Measurements from ENCODE around the gene USP36.

The USP36 gene

GRCh38 chr17:78820841-78821240, 19.8 kb downstream of the USP36 start:
- no peak overlapping the region for H3K27ac ChIP-seq (ENCODE audit: low read length)
- no peaks in the 10 kb centered on the region for H3K27me3 ChIP-seq (ENCODE audit: low read depth, low read length)
- H3K9me3 ChIP-seq (ENCODE audit: control insufficient read depth in 1 of 2, low read length in 2 of 2), result no peaks in the 10 kb centered on the region
- no peaks in the 10 kb centered on the region for H3K4me1 ChIP-seq (ENCODE audit: control insufficient read depth in 1 of 2, insufficient read depth in 2 of 2, low read length in 2 of 2)
- no peak overlapping the region for H3K4me3 ChIP-seq (ENCODE audit: low read depth in 1 of 2, low read length in 2 of 2)
- H3K36me3 ChIP-seq (ENCODE audit: control insufficient read depth in 1 of 2, insufficient read depth in 2 of 2, low read length in 2 of 2), result peaks cover 72 to 89% of the 10 kb centered on the region in 2 donors

- Histone ChIP-seq H3K4me1 (ENCODE audit: control insufficient read depth in 1 of 2, insufficient read depth in 2 of 2, low read length in 2 of 2) (no peaks in the 10 kb centered on the region), H3K27ac (ENCODE audit: low read length) (no peak overlapping the region), H3K4me3 (ENCODE audit: low read depth in 1 of 2, low read length in 2 of 2) (no peak overlapping the region), H3K9me3 (ENCODE audit: control insufficient read depth in 1 of 2, low read length in 2 of 2) (no peaks in the 10 kb centered on the region), H3K27me3 (ENCODE audit: low read depth, low read length) (no peaks in the 10 kb centered on the region), H3K36me3 (ENCODE audit: control insufficient read depth in 1 of 2, insufficient read depth in 2 of 2, low read length in 2 of 2) (peaks cover 69 to 90% of the 10 kb centered on the region in 2 donors)
Measured at GRCh38 chr17:78819806-78820792, 20.5 kb downstream of the USP36 start.

GRCh38 chr17:78819402-78819801, 21.2 kb downstream of the USP36 start:
- H3K27me3 ChIP-seq (ENCODE audit: low read depth, low read length), result no peaks in the 10 kb centered on the region
- no peaks in the 10 kb centered on the region for H3K4me1 ChIP-seq (ENCODE audit: control insufficient read depth in 1 of 2, insufficient read depth in 2 of 2, low read length in 2 of 2)
- no peak overlapping the region for H3K27ac ChIP-seq (ENCODE audit: low read length)
- peaks cover 62 to 88% of the 10 kb centered on the region in 2 donors for H3K36me3 ChIP-seq (ENCODE audit: control insufficient read depth in 1 of 2, insufficient read depth in 2 of 2, low read length in 2 of 2)
- H3K9me3 ChIP-seq (ENCODE audit: control insufficient read depth in 1 of 2, low read length in 2 of 2), result no peaks in the 10 kb centered on the region
- no peak overlapping the region for H3K4me3 ChIP-seq (ENCODE audit: low read depth in 1 of 2, low read length in 2 of 2)

GRCh38 chr17:78818932-78819331, 21.7 kb downstream of the USP36 start:
- Histone ChIP-seq H3K27ac (ENCODE audit: low read length) (no peak overlapping the region), H3K4me1 (ENCODE audit: control insufficient read depth in 1 of 2, insufficient read depth in 2 of 2, low read length in 2 of 2) (no peaks in the 10 kb centered on the region), H3K4me3 (ENCODE audit: low read depth in 1 of 2, low read length in 2 of 2) (no peak overlapping the region), H3K9me3 (ENCODE audit: control insufficient read depth in 1 of 2, low read length in 2 of 2) (no peaks in the 10 kb centered on the region), H3K36me3 (ENCODE audit: control insufficient read depth in 1 of 2, insufficient read depth in 2 of 2, low read length in 2 of 2) (peaks cover 62 to 88% of the 10 kb centered on the region in 2 donors), H3K27me3 (ENCODE audit: low read depth, low read length) (no peaks in the 10 kb centered on the region)

GRCh38 chr17:78818152-78818846, 22.3 kb downstream of the USP36 start:
- Histone ChIP-seq H3K9me3 (ENCODE audit: control insufficient read depth in 1 of 2, low read length in 2 of 2) (no peaks in the 10 kb centered on the region), H3K27ac (ENCODE audit: low read length) (no peak overlapping the region), H3K4me3 (ENCODE audit: low read depth in 1 of 2, low read length in 2 of 2) (no peak overlapping the region), H3K27me3 (ENCODE audit: low read depth, low read length) (no peaks in the 10 kb centered on the region), H3K4me1 (ENCODE audit: control insufficient read depth in 1 of 2, insufficient read depth in 2 of 2, low read length in 2 of 2) (no peaks in the 10 kb centered on the region), H3K36me3 (ENCODE audit: control insufficient read depth in 1 of 2, insufficient read depth in 2 of 2, low read length in 2 of 2) (peaks cover 62 to 88% of the 10 kb centered on the region in 2 donors)

GRCh38 chr17:78817123-78817522, 23.5 kb downstream of the USP36 start:
- Histone ChIP-seq H3K27ac (ENCODE audit: low read length) (no peak overlapping the region), H3K4me3 (ENCODE audit: low read depth in 1 of 2, low read length in 2 of 2) (no peak overlapping the region), H3K4me1 (ENCODE audit: control insufficient read depth in 1 of 2, insufficient read depth in 2 of 2, low read length in 2 of 2) (no peaks in the 10 kb centered on the region), H3K36me3 (ENCODE audit: control insufficient read depth in 1 of 2, insufficient read depth in 2 of 2, low read length in 2 of 2) (peaks cover 64 to 89% of the 10 kb centered on the region in 2 donors), H3K9me3 (ENCODE audit: control insufficient read depth in 1 of 2, low read length in 2 of 2) (no peaks in the 10 kb centered on the region), H3K27me3 (ENCODE audit: low read depth, low read length) (no peaks in the 10 kb centered on the region)

- Histone ChIP-seq H3K27ac (ENCODE audit: low read length) (no peak overlapping the region), H3K4me1 (ENCODE audit: control insufficient read depth in 1 of 2, insufficient read depth in 2 of 2, low read length in 2 of 2) (no peaks in the 10 kb centered on the region), H3K36me3 (ENCODE audit: control insufficient read depth in 1 of 2, insufficient read depth in 2 of 2, low read length in 2 of 2) (peaks cover 65 to 88% of the 10 kb centered on the region in 2 donors), H3K9me3 (ENCODE audit: control insufficient read depth in 1 of 2, low read length in 2 of 2) (no peaks in the 10 kb centered on the region), H3K4me3 (ENCODE audit: low read depth in 1 of 2, low read length in 2 of 2) (no peak overlapping the region), H3K27me3 (ENCODE audit: low read depth, low read length) (no peaks in the 10 kb centered on the region)
Measured at GRCh38 chr17:78815696-78816095, 24.9 kb downstream of the USP36 start.

GRCh38 chr17:78812855-78813254, 27.8 kb downstream of the USP36 start:
- Histone ChIP-seq H3K4me1 (ENCODE audit: control insufficient read depth in 1 of 2, insufficient read depth in 2 of 2, low read length in 2 of 2) (no peaks in the 10 kb centered on the region), H3K27me3 (ENCODE audit: low read depth, low read length) (no peaks in the 10 kb centered on the region), H3K4me3 (ENCODE audit: low read depth in 1 of 2, low read length in 2 of 2) (no peak overlapping the region), H3K9me3 (ENCODE audit: control insufficient read depth in 1 of 2, low read length in 2 of 2) (no peaks in the 10 kb centered on the region), H3K36me3 (ENCODE audit: control insufficient read depth in 1 of 2, insufficient read depth in 2 of 2, low read length in 2 of 2) (peaks cover 64 to 87% of the 10 kb centered on the region in 2 donors), H3K27ac (ENCODE audit: low read length) (no peak overlapping the region)

- H3K4me3 ChIP-seq (ENCODE audit: low read depth in 1 of 2, low read length in 2 of 2), result no peak overlapping the region
- peaks cover 69 to 85% of the 10 kb centered on the region in 2 donors for H3K36me3 ChIP-seq (ENCODE audit: control insufficient read depth in 1 of 2, insufficient read depth in 2 of 2, low read length in 2 of 2)
- H3K27me3 ChIP-seq (ENCODE audit: low read depth, low read length), result no peaks in the 10 kb centered on the region
- H3K9me3 ChIP-seq (ENCODE audit: control insufficient read depth in 1 of 2, low read length in 2 of 2), result no peaks in the 10 kb centered on the region
- H3K4me1 ChIP-seq (ENCODE audit: control insufficient read depth in 1 of 2, insufficient read depth in 2 of 2, low read length in 2 of 2), result no peaks in the 10 kb centered on the region
- no peak overlapping the region for H3K27ac ChIP-seq (ENCODE audit: low read length)
Measured at GRCh38 chr17:78808163-78808562, 32.5 kb downstream of the USP36 start.

GRCh38 chr17:78806451-78806850, 34.2 kb downstream of the USP36 start:
- Histone ChIP-seq H3K27ac (ENCODE audit: low read length) (no peak overlapping the region), H3K9me3 (ENCODE audit: control insufficient read depth in 1 of 2, low read length in 2 of 2) (no peaks in the 10 kb centered on the region), H3K4me3 (ENCODE audit: low read depth in 1 of 2, low read length in 2 of 2) (no peak overlapping the region), H3K36me3 (ENCODE audit: control insufficient read depth in 1 of 2, insufficient read depth in 2 of 2, low read length in 2 of 2) (peaks cover 67 to 84% of the 10 kb centered on the region in 2 donors), H3K4me1 (ENCODE audit: control insufficient read depth in 1 of 2, insufficient read depth in 2 of 2, low read length in 2 of 2) (no peaks in the 10 kb centered on the region), H3K27me3 (ENCODE audit: low read depth, low read length) (no peaks in the 10 kb centered on the region)

- Histone ChIP-seq H3K4me1 (ENCODE audit: control insufficient read depth in 1 of 2, insufficient read depth in 2 of 2, low read length in 2 of 2) (no peaks in the 10 kb centered on the region), H3K27me3 (ENCODE audit: low read depth, low read length) (no peaks in the 10 kb centered on the region), H3K4me3 (ENCODE audit: low read depth in 1 of 2, low read length in 2 of 2) (no peak overlapping the region), H3K36me3 (ENCODE audit: control insufficient read depth in 1 of 2, insufficient read depth in 2 of 2, low read length in 2 of 2) (peaks cover 62 to 82% of the 10 kb centered on the region in 2 donors), H3K9me3 (ENCODE audit: control insufficient read depth in 1 of 2, low read length in 2 of 2) (no peaks in the 10 kb centered on the region), H3K27ac (ENCODE audit: low read length) (no peak overlapping the region)
Measured at GRCh38 chr17:78805301-78805700, 35.3 kb downstream of the USP36 start.

Measured in muscle layer of duodenum (tissue), 2 donors.